GM23338 (cell line): ENCODE data around the gene POU4F3. TPM values are rescaled to one million over a fixed set of nuclear protein-coding genes. Genes with fewer than 3 reads are reported as not detected.

ENCODE experiments used
- ATAC-seq: fragments of 200-7000 bp; cut with Tn5 transposase; 3 replicates; pipeline ENCODE4 v1.9.1; 2020
- DNase-seq: peaks from one replicate; pipeline ENCODE4 v3.0.0-alpha.2; 2015; ENCODE audit warnings: low spot score
- H2AFZ ChIP-seq: fragments of 200-600 bp; sonication (generic); 2 replicates; pipeline ENCODE4 v1.8.0; 2016; ENCODE audit warnings: antibody characterized with exemption, mild to moderate bottlenecking, moderate library complexity
- H3F3A ChIP-seq: fragments of 200-600 bp; sonication (generic); replicated peaks from 2 replicates; pipeline ENCODE4 v1.8.0; 2017; ENCODE audit warnings: antibody characterized with exemption, mixed run types, low read depth
- H3K27ac ChIP-seq: fragments of 200-600 bp; sonication (generic); 2 replicates; pipeline ENCODE4 v1.6.1; 2016; ENCODE audit warnings: low read depth
- H3K27me3 ChIP-seq: fragments of 200-600 bp; sonication (generic); 2 replicates; pipeline ENCODE4 v1.8.0; 2016; ENCODE audit warnings: mild to moderate bottlenecking, mixed run types, moderate library complexity; ENCODE audit not compliant: insufficient read depth
- H3K36me3 ChIP-seq: fragments of 200-600 bp; sonication (generic); 2 replicates; pipeline ENCODE4 v1.8.0; 2016; ENCODE audit warnings: mild to moderate bottlenecking; ENCODE audit not compliant: insufficient read depth
- H3K4me1 ChIP-seq: fragments of 200-600 bp; sonication (generic); 2 replicates; pipeline ENCODE4 v1.8.0; 2016; ENCODE audit warnings: mild to moderate bottlenecking, moderate library complexity; ENCODE audit not compliant: insufficient read depth
- H3K4me2 ChIP-seq: fragments of 200-600 bp; sonication (generic); 2 replicates; pipeline ENCODE4 v1.7.1; 2017; ENCODE audit warnings: mixed run types
- H3K4me3 ChIP-seq: fragments of 200-600 bp; sonication (generic); 2 replicates; pipeline ENCODE4 v1.6.1; 2016; ENCODE audit warnings: mixed run types
- H3K79me2 ChIP-seq: fragments of 200-600 bp; sonication (generic); replicated peaks from 2 replicates; pipeline ENCODE4 v1.8.0; 2017; ENCODE audit warnings: mild to moderate bottlenecking; ENCODE audit not compliant: insufficient read depth
- H3K9me2 ChIP-seq: fragments of 200-600 bp; sonication (generic); 2 replicates; pipeline ENCODE4 v1.8.0; 2017; ENCODE audit not compliant: insufficient read depth
- H4K20me1 ChIP-seq: fragments of 200-600 bp; sonication (generic); replicated peaks from 2 replicates; pipeline ENCODE4 v1.8.0; 2017; ENCODE audit warnings: mild to moderate bottlenecking; ENCODE audit not compliant: insufficient read depth
- H3K27ac Mint-ChIP-seq: 2 replicates; pipeline ENCODE4 v1.8.0; 2020; ENCODE audit warnings: inconsistent platforms, mild to moderate bottlenecking, moderate library complexity, mixed read lengths
- H3K27me3 Mint-ChIP-seq: 3 replicates; pipeline ENCODE4 v1.8.0; 2022; ENCODE audit warnings: low read depth, mild to moderate bottlenecking, moderate library complexity, mixed read lengths, inconsistent platforms; ENCODE audit not compliant: insufficient read depth, poor library complexity
- H3K36me3 Mint-ChIP-seq: 3 replicates; pipeline ENCODE4 v1.8.0; 2021; ENCODE audit warnings: low read depth, mild to moderate bottlenecking, inconsistent platforms, moderate library complexity, mixed read lengths
- H3K4me1 Mint-ChIP-seq: 3 replicates; pipeline ENCODE4 v1.8.0; 2020; ENCODE audit warnings: mild to moderate bottlenecking, inconsistent platforms, mixed read lengths
- H3K4me3 Mint-ChIP-seq: 3 replicates; pipeline ENCODE4 v1.8.0; 2021; ENCODE audit warnings: moderate library complexity, mild to moderate bottlenecking, inconsistent platforms, mixed read lengths
- H3K9me3 Mint-ChIP-seq: 3 replicates; pipeline ENCODE4 v1.8.0; 2020; ENCODE audit warnings: moderate library complexity, mild to moderate bottlenecking, inconsistent platforms, mixed read lengths
- CREB1 ChIP-seq: fragments of 250-450 bp; sonication (Bioruptor Pico); IDR thresholded peaks from 2 replicates; pipeline ENCODE4 v1.5.0; 2020; ENCODE audit warnings: low read depth, mild to moderate bottlenecking, moderate library complexity
- EZH2 ChIP-seq: fragments of 200-600 bp; sonication (generic); IDR thresholded peaks from one replicate; pipeline ENCODE4 v1.8.0; 2017; ENCODE audit warnings: antibody characterized with exemption, mild to moderate bottlenecking, low read depth; ENCODE audit not compliant: unreplicated experiment
- EZH2phosphoT487 ChIP-seq: fragments of 200-600 bp; sonication (generic); IDR thresholded peaks from one replicate; pipeline ENCODE4 v1.8.1; 2018; ENCODE audit warnings: antibody characterized with exemption; ENCODE audit not compliant: unreplicated experiment
- JUNB ChIP-seq: IDR thresholded peaks from one replicate; pipeline ENCODE4 v1.6.1; 2016; ENCODE audit warnings: antibody characterized with exemption; ENCODE audit not compliant: unreplicated experiment
- NANOG ChIP-seq: IDR thresholded peaks from 2 replicates; pipeline ENCODE4 v1.6.1; 2016; ENCODE audit warnings: antibody characterized with exemption, borderline replicate concordance
- POLR2AphosphoS5 ChIP-seq: IDR thresholded peaks from 2 replicates; pipeline ENCODE4 v1.6.1; 2016; ENCODE audit warnings: antibody characterized with exemption, low read depth
- STAT1 ChIP-seq: IDR thresholded peaks from one replicate; pipeline ENCODE4 v1.6.1; 2016; ENCODE audit warnings: antibody characterized with exemption; ENCODE audit not compliant: unreplicated experiment
- ZNF114 ChIP-seq: fragments of 250-450 bp; sonication (Bioruptor Pico); IDR thresholded peaks from 2 replicates; pipeline ENCODE4 v1.5.0; 2020; ENCODE audit warnings: mild to moderate bottlenecking, moderate library complexity
- ZNF331 ChIP-seq: fragments of 250-450 bp; sonication (Bioruptor Pico); IDR thresholded peaks from 2 replicates; pipeline ENCODE4 v1.5.0; 2020; ENCODE audit warnings: low read depth, mild to moderate bottlenecking, moderate library complexity
- polyA plus RNA-seq: library from polyadenylated mRNA; unstranded; fragments of >200 nt; fragmentation: Nextera tagmentation; extraction: Ambion mirVana; gene quantifications from 2 replicates; pipeline ENCODE4 v1.2.1, GENCODE V29; 2016
- total RNA-seq: library from RNA; depleted of rRNA; stranded (reverse); fragments of >200 nt; shearing (Covaris generic); gene quantifications from 2 replicates; pipeline ENCODE4 v1.2.3, GENCODE V29; 2014
- TF ChIP-seq, protein P1 (sequence below), 2 experiments: fragments of 200-600 bp in 1 of 2; sonication (generic) in 1 of 2; conservative IDR thresholded peaks; 2 replicates each; pipeline versions ENCODE4 v1.5.1 to v1.6.1; 2016 to 2017; ENCODE audit warnings: antibody characterized with exemption in 2 of 2, low read depth in 2 of 2, mild to moderate bottlenecking in 2 of 2, moderate library complexity in 1 of 2
- TF ChIP-seq, protein P2 (sequence below): IDR thresholded peaks from one replicate; pipeline ENCODE4 v1.6.1; 2018; ENCODE audit warnings: antibody characterized with exemption; ENCODE audit not compliant: unreplicated experiment
- TF ChIP-seq, protein P3 (sequence below): IDR thresholded peaks from 2 replicates; pipeline ENCODE4 v1.6.1; 2016; ENCODE audit warnings: antibody characterized with exemption
- TF ChIP-seq, protein P4 (sequence below): fragments of 250-450 bp; sonication (Bioruptor Pico); IDR thresholded peaks from 2 replicates; pipeline ENCODE4 v1.5.0; 2020; ENCODE audit warnings: mild to moderate bottlenecking, moderate library complexity

Gene POU4F3
- total and polyA plus RNA-seq, 2 experiments from 2014 or later = 0.49 TPM; not detected in 1

DNA sequence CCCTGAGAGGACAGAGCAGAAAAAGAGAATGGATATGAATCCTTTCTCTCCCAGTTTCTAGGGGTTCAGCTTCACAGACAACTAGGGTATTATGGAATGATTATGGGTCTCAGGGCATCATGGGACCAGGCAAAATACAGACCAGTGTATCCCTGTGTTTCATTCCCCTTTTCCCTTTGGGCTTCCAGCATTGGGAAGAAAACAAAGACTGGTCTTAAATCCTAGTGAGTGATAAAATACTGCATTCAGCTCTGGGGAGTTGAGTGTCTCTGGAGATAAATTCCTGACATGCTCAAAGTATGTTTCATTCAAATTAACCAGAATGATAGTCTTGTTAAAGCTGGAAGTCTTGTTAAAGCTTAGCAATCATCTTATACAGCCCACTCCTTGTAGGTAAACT lies 2.4 kb upstream of the POU4F3 start:
- H3K36me3 Mint-ChIP-seq = no peaks in the 10 kb centered on the region
- no peak overlapping the region for H3K4me3 Mint-ChIP-seq
- H4K20me1 ChIP-seq = peaks cover 28% of the 10 kb centered on the region
- H3K4me1 ChIP-seq = peaks cover 40% of the 10 kb centered on the region
- no peak overlapping the region for H3K27ac ChIP-seq
- ATAC-seq (no peak), DNase-seq (no peak)
- no peaks in the 10 kb centered on the region for H3K36me3 ChIP-seq
- H3K4me1 Mint-ChIP-seq = peaks cover 52% of the 10 kb centered on the region
- 0 out of 2 replicates have a peak, but pooled peaks cover 13% of the 10 kb centered on the region for H3F3A ChIP-seq
- no peaks in the 10 kb centered on the region for H3K9me2 ChIP-seq
- peaks cover 100% of the 10 kb centered on the region for H3K27me3 ChIP-seq
- TF ChIP-seq, protein P1, sequence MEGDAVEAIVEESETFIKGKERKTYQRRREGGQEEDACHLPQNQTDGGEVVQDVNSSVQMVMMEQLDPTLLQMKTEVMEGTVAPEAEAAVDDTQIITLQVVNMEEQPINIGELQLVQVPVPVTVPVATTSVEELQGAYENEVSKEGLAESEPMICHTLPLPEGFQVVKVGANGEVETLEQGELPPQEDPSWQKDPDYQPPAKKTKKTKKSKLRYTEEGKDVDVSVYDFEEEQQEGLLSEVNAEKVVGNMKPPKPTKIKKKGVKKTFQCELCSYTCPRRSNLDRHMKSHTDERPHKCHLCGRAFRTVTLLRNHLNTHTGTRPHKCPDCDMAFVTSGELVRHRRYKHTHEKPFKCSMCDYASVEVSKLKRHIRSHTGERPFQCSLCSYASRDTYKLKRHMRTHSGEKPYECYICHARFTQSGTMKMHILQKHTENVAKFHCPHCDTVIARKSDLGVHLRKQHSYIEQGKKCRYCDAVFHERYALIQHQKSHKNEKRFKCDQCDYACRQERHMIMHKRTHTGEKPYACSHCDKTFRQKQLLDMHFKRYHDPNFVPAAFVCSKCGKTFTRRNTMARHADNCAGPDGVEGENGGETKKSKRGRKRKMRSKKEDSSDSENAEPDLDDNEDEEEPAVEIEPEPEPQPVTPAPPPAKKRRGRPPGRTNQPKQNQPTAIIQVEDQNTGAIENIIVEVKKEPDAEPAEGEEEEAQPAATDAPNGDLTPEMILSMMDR (conservative IDR thresholded peaks at IDR 0.05; ENCODE audit: low read depth in 2 of 2) = no peak
- no peak for TF ChIP-seq EZH2phosphoT487
- TF ChIP-seq, protein P2, sequence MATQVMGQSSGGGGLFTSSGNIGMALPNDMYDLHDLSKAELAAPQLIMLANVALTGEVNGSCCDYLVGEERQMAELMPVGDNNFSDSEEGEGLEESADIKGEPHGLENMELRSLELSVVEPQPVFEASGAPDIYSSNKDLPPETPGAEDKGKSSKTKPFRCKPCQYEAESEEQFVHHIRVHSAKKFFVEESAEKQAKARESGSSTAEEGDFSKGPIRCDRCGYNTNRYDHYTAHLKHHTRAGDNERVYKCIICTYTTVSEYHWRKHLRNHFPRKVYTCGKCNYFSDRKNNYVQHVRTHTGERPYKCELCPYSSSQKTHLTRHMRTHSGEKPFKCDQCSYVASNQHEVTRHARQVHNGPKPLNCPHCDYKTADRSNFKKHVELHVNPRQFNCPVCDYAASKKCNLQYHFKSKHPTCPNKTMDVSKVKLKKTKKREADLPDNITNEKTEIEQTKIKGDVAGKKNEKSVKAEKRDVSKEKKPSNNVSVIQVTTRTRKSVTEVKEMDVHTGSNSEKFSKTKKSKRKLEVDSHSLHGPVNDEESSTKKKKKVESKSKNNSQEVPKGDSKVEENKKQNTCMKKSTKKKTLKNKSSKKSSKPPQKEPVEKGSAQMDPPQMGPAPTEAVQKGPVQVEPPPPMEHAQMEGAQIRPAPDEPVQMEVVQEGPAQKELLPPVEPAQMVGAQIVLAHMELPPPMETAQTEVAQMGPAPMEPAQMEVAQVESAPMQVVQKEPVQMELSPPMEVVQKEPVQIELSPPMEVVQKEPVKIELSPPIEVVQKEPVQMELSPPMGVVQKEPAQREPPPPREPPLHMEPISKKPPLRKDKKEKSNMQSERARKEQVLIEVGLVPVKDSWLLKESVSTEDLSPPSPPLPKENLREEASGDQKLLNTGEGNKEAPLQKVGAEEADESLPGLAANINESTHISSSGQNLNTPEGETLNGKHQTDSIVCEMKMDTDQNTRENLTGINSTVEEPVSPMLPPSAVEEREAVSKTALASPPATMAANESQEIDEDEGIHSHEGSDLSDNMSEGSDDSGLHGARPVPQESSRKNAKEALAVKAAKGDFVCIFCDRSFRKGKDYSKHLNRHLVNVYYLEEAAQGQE = no peak
- no peak for TF ChIP-seq NANOG
- TF ChIP-seq STAT1 = no peak
- no peak for TF ChIP-seq EZH2
- TF ChIP-seq CREB1 = no peak
- no peak for TF ChIP-seq JUNB
- TF ChIP-seq, protein P3, sequence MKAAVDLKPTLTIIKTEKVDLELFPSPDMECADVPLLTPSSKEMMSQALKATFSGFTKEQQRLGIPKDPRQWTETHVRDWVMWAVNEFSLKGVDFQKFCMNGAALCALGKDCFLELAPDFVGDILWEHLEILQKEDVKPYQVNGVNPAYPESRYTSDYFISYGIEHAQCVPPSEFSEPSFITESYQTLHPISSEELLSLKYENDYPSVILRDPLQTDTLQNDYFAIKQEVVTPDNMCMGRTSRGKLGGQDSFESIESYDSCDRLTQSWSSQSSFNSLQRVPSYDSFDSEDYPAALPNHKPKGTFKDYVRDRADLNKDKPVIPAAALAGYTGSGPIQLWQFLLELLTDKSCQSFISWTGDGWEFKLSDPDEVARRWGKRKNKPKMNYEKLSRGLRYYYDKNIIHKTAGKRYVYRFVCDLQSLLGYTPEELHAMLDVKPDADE = no peak
- no peak for TF ChIP-seq ZNF114 (CRISPR knock-in tag)
- no peak for TF ChIP-seq POLR2AphosphoS5
- TF ChIP-seq, protein P4, sequence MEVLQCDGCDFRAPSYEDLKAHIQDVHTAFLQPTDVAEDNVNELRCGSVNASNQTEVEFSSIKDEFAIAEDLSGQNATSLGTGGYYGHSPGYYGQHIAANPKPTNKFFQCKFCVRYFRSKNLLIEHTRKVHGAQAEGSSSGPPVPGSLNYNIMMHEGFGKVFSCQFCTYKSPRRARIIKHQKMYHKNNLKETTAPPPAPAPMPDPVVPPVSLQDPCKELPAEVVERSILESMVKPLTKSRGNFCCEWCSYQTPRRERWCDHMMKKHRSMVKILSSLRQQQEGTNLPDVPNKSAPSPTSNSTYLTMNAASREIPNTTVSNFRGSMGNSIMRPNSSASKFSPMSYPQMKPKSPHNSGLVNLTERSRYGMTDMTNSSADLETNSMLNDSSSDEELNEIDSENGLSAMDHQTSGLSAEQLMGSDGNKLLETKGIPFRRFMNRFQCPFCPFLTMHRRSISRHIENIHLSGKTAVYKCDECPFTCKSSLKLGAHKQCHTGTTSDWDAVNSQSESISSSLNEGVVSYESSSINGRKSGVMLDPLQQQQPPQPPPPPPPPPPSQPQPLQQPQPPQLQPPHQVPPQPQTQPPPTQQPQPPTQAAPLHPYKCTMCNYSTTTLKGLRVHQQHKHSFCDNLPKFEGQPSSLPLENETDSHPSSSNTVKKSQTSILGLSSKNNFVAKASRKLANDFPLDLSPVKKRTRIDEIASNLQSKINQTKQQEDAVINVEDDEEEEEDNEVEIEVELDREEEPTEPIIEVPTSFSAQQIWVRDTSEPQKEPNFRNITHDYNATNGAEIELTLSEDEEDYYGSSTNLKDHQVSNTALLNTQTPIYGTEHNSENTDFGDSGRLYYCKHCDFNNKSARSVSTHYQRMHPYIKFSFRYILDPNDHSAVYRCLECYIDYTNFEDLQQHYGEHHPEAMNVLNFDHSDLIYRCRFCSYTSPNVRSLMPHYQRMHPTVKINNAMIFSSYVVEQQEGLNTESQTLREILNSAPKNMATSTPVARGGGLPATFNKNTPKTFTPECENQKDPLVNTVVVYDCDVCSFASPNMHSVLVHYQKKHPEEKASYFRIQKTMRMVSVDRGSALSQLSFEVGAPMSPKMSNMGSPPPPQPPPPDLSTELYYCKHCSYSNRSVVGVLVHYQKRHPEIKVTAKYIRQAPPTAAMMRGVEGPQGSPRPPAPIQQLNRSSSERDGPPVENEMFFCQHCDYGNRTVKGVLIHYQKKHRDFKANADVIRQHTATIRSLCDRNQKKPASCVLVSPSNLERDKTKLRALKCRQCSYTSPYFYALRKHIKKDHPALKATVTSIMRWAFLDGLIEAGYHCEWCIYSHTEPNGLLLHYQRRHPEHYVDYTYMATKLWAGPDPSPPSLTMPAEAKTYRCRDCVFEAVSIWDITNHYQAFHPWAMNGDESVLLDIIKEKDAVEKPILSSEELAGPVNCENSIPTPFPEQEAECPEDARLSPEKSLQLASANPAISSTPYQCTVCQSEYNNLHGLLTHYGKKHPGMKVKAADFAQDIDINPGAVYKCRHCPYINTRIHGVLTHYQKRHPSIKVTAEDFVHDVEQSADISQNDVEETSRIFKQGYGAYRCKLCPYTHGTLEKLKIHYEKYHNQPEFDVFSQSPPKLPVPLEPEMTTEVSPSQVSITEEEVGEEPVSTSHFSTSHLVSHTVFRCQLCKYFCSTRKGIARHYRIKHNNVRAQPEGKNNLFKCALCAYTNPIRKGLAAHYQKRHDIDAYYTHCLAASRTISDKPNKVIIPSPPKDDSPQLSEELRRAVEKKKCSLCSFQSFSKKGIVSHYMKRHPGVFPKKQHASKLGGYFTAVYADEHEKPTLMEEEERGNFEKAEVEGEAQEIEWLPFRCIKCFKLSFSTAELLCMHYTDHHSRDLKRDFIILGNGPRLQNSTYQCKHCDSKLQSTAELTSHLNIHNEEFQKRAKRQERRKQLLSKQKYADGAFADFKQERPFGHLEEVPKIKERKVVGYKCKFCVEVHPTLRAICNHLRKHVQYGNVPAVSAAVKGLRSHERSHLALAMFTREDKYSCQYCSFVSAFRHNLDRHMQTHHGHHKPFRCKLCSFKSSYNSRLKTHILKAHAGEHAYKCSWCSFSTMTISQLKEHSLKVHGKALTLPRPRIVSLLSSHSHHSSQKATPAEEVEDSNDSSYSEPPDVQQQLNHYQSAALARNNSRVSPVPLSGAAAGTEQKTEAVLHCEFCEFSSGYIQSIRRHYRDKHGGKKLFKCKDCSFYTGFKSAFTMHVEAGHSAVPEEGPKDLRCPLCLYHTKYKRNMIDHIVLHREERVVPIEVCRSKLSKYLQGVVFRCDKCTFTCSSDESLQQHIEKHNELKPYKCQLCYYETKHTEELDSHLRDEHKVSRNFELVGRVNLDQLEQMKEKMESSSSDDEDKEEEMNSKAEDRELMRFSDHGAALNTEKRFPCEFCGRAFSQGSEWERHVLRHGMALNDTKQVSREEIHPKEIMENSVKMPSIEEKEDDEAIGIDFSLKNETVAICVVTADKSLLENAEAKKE = no peak
- TF ChIP-seq ZNF331 (CRISPR knock-in tag) = no peak
- no peak overlapping the region for H3K4me2 ChIP-seq
- H2AFZ ChIP-seq = no peak overlapping the region
- no peak overlapping the region for H3K27ac Mint-ChIP-seq
- H3K9me3 Mint-ChIP-seq = peaks cover 5% of the 10 kb centered on the region; the same call in 1 of the 3 replicates
- H3K4me3 ChIP-seq = no peak overlapping the region
- peaks cover 98% of the 10 kb centered on the region for H3K27me3 Mint-ChIP-seq
- no peaks in the 10 kb centered on the region for H3K79me2 ChIP-seq
